ENCODE results near the gene CLIC4.

The CLIC4 gene

DNA sequence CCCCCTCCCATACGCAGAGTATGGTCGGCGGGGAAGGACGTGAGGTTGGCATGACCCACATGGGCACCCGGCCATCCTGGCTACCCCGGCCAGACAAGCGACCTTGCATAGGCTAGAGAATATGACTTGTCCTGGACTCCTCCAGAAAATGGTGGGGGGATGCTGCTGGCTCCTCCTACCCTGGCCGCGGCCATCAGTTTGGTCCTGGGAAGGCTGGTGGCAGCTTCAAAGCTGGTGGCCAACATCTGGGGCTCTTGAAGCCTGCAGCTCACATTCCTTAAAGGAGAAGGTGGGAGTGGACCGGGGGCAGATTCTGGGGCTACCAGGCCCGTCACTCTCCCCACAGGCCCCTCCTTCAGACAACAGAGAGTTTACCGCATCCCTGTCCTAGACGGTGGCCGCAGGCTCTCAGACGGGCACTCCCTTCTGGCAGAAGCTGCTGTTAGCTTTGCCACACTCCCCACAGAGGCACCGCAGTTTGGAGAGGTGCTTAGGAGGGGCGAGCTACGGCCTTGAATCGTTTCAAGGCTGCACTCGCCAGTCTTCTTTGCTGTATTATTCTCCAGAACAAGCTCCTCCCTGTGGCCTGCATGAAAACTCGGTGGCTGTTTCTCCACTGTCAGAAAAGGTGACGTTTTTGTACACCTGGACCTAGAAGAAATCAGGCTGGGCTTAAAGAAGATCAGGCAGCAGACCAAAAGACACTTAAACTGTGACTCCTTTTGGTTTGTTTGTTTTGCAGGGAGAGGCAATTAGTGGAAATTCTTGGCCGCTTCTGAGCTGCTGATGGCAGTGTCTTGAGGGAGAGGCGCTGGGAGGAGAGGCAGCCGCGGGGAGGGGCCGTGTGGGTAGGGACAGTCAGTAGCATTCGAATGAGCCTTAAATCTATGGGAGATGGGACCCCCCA is 116.8 kb downstream of the CLIC4 start:
- DNase-seq: no peak

DNA sequence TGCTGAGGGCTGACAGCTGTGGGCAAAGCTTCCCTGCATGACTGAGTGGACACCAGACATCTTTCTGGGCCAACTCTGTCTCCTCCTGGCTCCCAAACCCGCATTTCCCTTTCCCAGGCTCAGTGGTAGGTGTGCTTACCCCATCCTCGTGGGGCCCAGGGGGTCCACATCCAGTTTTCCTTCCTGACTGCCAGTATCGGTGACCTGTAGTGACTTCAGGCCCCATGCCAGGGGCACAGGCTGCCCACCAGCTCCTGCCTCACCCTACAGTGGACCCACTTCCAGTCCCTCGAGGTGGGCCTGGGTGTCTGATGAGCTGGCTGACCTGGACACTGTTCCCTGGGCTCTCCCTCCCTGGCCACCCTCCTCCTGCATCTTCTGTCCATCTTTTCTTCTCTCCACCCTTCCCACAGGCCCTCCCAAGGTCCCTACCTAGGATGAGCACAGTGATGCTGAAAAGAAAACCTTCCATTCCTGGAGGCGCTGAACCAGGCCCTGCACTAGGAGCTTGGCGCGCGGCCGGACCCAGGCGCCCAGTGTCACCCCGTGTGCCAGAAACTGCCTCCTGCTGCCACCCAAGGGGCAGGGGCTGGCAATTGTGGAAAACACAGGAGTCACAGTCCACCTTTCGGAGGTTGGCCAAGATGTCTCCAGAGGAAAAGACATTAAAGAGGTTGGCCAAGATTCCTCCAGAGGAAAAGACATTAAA is 117.7 kb downstream of the CLIC4 start:
- DNase-seq: no peak

DNA sequence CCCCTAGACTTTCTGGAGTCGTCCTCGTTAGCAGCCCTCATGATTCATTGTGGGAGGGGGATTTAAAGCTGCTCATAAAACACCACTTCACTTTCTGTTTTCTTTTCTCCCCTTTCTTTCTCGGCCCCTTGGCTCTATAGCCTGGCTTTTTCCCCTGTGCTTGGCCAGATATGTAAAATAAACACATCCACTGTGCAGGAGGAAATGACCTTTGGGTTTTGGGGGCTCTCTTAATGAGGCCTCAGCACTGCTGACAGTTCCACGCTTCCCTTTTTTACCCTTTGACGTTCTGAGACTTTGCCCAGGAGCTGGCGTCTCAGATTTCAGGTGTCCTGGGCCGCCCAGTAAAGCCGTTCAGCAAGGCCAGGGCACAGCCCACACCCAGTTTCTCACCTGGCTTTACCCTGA is 119.1 kb downstream of the CLIC4 start:
- DNase-seq: no peak

- no peak for DNase-seq
These were observed 119.9 kb downstream of the CLIC4 start for GRCh38 chr1:24865168-24865567.

- no peak for DNase-seq
These were observed 120.3 kb downstream of the CLIC4 start for GRCh38 chr1:24865587-24865986.

- no peak for DNase-seq
These were observed 121.2 kb downstream of the CLIC4 start for GRCh38 chr1:24866211-24867083.

- DNase-seq: no peak
These were observed 122.0 kb downstream of the CLIC4 start for GRCh38 chr1:24867084-24867870.

- no peak for DNase-seq
These were observed 123.0 kb downstream of the CLIC4 start for GRCh38 chr1:24868016-24868875.

- DNase-seq: no peak
These were observed 125.4 kb downstream of the CLIC4 start for GRCh38 chr1:24870551-24871195.

DNA sequence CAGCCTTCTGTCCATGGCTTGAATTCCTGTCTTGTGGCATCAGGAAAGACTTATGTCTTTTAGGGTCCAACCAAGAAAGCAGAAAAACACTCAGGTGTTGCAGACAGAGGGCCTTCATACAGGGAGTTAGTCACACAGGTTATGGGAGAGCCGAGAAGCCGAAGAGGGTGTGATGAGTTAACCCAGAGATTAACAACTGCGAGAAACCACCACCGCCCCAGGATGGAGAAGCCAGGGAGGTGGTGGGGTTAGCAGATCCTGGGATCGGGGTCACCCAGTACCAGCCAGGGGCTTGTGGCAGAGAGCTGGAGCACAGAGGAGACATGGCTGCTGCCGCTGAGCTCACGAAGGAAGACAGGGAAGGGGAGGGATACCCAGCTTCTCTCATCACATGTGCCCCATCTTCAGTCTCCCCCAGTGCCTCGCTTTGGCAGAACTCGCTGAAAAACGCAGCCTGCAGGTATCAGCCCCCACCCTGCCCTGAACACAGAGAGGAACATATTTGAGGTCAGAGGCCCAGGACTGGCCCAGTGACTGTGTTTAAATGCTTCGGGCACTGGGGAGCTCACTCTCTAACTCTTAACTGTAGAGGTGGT is 126.2 kb downstream of the CLIC4 start:
- no peak for DNase-seq

DNA sequence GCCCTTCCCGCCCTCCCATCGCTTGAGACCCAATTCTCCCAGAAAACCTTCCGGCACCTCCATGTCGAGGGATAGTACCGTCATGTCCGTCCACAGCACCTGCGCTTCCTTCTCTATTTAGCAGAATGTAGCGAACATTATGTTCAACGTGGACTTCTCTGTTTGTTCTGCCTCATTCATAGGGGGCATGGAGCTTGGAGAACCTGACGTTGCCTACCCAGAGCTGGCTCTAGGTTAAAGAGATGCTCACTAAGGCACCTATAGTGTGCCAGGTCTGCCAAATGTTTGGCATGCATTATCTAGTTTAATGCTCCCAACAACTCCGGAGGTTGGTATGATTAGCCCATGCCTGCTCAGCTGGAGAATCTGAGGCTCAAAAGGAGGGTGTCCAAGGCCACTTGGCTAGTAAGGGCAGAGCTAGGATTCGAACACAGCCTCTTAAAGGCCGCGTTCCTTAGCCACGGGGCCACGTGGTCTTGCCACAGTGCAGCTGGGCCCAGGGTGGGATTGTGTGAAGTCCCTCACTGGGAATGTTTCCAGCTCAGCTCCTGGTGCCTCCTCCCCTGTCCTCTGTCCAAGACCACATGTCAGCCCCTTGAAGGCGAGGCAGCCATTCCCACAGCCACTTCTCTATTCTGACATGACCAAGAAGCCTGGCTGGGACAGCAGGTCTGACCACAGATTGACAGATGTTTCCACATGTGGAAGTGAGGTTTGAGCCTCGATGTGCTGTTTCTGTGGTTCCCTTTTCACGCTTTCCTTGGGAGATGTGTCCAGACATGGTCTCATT is 127.0 kb downstream of the CLIC4 start:
- DNase-seq: no peak

DNA sequence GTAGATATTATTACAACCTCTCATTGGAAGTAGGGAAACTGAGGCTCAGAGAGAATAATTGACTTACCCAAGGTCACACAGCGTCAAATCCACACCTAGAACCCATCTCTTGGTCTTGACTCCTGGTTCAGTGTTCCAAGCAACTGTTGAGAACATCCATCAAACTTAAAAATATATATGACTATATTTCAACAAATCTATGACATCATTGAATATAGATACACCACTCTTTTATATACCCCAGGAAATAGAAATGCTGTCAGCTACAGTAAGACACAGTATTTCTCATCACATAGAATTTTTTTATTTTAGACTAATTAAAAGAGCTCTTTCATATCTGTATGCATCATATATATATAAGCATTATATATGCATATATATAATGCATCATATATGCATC is 127.9 kb downstream of the CLIC4 start:
- DNase-seq: no peak

DNA sequence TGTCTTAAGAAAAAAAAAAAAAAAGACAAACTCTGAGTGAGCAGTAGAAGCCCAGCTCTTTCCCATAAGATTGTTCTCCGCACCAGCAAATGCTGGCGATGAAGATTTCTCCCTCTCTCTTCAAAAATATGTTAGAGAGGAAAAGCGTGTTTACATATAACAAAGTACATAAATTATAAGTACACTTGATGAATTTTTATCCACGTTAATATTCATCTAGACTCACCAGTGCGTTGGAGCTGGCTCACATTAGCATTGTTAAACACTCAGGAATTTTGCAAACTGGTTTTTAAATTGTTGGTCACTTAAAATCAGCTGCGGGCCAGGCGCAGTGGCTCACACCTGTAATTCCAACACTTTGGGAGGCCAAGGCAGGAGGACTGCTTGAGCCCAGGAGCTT is 128.8 kb downstream of the CLIC4 start:
- no peak for DNase-seq

- DNase-seq: no peak
These were observed 129.5 kb downstream of the CLIC4 start for GRCh38 chr1:24874611-24875234.

GRCh38 chr1:24875257-24875656 is 130.0 kb downstream of the CLIC4 start:
- no peak for DNase-seq

DNA sequence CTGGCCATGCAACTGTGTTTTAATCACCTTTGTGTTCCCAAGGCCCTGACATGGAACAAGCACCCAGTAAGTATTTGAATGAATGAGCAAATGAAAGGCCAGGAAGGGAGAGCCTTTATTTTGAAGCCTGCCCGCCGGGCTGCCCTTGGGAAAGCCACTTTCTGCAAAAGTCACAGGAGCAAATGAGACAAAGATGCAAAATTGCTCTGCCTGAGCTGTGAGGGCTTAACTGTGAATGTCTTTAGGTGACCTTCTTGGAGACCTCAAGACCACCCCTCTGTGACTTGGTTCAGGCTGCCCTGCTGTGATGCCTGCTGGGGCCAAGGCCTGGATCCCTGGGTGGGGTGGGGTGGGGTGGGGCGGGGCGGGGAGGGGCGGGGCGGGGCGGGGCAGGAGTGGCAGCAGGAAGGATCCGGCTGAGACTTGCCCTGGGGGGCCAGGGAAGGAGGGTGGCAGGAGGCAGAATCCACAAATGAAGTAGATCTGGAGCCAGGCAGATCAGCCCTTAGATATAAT is 130.8 kb downstream of the CLIC4 start:
- no peak for DNase-seq

- DNase-seq: no peak
These were observed 132.8 kb downstream of the CLIC4 start for GRCh38 chr1:24878045-24878444.

All from T-helper 1 cell (primary cell).